HG03196 (cell line): ENCODE data around the gene PKN3.
A peak's percentile ranks its signal among the peaks of the same experiment; 100 is the strongest.

Experiments used
- ATAC-seq: cut with Tn5 transposase; IDR thresholded peaks from one replicate; pipeline ENCODE4 v1.9.1; 2021; ENCODE audit not compliant: unreplicated experiment

PKN3 gene

DNA sequence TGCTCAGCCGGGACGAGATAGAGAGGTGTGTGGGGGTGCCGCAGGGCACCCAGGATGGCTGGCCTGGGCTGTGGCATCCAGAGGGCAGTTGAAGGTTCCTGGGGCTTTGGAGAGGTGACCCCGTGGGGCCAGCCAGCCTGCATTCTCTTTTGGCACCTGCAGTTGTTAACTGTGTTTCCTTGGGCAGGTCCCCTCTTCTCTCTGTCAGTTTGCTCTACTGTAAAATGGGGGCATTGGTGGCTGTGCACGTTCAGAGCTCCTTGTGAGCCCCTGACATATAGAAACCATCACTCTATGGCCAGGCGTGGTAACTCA is 13.1 kb downstream of the PKN3 start:
- no peak for ATAC-seq

- ATAC-seq: no peak
Measured at GRCh38 chr9:128716581-128717254, 14.4 kb downstream of the PKN3 start.

DNA sequence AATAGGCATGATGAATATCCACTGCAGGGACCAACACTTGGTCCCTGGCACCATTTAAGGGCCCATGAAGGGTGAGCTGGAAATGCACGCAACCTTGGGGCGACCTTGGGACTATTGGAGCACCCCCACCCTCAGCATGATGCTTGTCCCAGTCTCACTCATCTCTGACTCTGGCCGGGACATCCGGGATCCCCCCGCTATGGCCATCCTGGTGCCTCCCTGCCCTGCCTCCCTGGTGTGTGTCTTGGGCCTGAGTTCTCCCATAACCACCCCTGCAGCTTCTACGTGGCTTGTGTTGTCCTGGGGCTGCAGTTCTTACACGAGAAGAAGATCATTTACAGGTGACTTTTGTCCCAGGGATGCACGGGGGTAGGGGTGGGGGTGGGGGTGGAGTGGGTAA is 15.7 kb downstream of the PKN3 start:
- ATAC-seq: no peak

DNA sequence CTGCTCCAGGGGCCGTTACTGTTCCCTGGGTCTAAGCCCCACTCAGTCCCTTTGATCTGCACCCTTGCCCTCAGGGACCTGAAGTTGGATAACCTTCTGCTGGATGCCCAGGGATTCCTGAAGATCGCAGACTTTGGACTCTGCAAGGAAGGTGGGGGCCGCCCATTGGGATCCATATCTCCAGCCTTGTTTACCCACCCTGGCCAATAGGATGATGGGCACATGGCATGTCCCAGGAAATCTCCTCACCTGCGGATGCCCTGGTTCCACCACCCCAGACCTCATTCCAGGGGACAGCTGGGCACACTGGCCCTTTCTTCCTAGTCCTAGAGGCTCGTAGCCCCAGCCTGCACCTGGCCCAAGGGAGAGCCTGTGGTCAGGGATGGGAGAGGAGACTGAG is 16.2 kb downstream of the PKN3 start:
- no peak for ATAC-seq

GRCh38 chr9:128719919-128720605 is 17.8 kb downstream of the PKN3 start:
- no peak for ATAC-seq

GRCh38 chr9:128720841-128721486 is 18.7 kb downstream of the PKN3 start:
- no peak for ATAC-seq

DNA sequence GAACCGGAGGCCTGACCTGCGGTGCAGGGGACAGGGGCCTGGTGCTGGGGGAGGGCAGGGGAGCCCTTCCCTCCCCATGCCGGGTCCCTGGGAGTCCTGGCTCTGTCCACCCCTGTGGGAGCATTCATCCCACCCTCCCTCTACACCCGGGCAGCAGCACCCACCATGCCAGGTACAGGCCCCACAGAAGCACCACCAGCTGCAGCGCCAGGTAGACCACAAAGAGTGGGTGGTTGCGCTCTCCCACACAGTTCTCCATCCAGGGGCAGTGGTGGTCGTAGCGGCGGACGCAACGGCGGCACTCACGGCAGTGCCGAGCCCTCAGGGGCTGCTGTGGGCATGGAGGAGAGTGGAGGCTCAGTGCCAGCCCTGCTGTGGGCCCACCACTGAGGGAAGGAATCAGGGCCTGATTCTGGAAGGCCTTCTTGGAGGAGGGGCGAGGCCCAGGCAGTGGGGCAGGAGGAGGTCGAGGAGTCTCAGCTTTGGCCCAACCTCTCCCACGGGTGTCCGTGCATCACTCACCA is 19.2 kb downstream of the PKN3 start:
- no peak for ATAC-seq

- ATAC-seq: no peak
Measured at GRCh38 chr9:128722380-128723351, 20.4 kb downstream of the PKN3 start.

- no peak for ATAC-seq
Measured at GRCh38 chr9:128723352-128723865, 21.1 kb downstream of the PKN3 start.

DNA sequence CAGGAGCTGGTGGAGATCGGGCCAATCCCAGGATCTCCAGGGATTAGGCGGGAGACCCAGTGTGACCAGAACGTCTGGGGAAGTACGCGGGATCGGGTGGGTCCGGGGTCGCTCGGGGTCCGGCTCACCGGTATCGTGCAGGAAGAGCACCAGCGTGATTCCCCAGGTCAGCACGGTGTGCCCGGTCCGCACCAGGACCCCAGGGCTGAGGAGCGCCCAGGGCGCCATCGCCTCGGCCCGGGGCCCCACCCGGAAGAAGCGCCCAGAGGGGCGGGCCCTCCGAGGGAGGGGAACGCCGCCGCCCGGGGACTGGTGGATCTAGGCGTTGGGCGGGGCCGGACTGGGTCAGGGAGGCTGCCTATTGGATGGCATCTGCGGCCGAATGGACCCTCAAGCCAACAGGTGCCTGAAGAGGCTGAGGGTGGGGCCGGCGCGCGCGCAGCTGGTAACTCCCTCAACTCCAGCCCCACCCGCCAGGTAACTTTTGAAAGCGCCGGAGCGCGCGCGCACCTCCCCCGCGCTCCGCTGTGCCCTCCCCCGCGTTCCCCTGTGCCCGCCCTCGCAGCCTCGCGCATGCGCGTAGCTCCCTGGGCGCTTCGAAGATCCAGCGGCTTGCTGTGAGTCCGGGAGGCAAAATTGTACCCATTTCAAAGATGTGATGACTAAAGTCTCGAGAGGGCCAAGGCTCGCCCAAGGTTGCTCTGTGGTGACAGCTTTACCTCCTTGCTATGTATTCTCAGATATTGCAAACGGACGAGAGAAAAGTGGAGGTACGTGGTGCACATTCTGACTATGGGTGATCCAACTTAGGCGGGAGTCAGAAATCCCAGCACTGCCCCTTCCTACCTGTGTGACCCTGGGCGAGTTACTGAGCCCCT is 21.8 kb downstream of the PKN3 start, which contains the start of gene ZDHHC12:
TSS of gene ZDHHC12 (minus strand) at position 262 of the 878 bp plus-strand sequence. CDS start at position 228, 34 bp downstream.
- ATAC-seq: peak; percentile 90

- ATAC-seq: no peak
Measured at GRCh38 chr9:128724744-128725211, 22.5 kb downstream of the PKN3 start.

GRCh38 chr9:128727640-128728248 is 25.4 kb downstream of the PKN3 start:
- no peak for ATAC-seq

GRCh38 chr9:128728298-128728697 is 26.0 kb downstream of the PKN3 start:
- ATAC-seq: no peak

GRCh38 chr9:128729302-128729701 is 27.0 kb downstream of the PKN3 start:
- ATAC-seq: no peak

DNA sequence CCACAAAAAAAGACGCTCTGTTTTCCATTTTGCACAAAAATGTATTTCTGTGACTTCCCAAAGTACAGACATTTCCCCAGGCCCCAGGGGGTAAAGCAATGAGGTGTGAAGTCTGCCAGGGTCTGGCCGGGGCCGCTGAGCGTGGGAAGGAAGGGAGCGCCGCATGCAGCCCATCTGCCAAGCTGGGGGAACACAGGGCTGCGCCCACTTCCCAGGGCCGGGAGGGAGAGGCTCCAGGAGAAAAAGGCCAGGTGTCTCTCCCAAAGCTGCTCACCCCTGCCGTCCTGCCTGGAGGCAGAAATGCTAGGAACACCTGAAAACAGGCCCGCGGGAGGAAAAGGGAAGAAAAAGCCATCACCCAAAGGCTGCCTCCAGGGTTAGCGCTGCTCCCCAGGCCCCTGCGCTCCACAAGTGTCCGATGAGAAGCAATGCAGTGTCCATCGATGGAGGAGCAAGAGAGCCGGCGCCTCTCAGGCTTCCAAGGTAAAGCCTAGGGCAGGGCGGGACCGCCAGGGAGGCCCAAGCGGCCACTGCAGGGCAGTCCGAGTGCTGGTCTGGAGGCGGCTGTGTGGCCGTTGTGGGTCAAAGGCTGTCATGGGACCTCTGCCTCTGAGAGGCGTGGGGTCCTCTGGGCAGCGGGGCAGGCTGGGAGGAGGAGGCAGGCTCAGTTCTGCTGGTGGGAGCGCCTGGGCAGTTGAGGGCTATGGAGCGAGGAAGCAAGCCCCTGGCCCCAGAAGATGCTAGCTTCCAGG is 27.6 kb downstream of the PKN3 start:
- ATAC-seq: no peak

- ATAC-seq: no peak
Measured at GRCh38 chr9:128731093-128731492, 28.8 kb downstream of the PKN3 start.

- no peak for ATAC-seq
Measured at GRCh38 chr9:128731691-128732090, 29.4 kb downstream of the PKN3 start.

DNA sequence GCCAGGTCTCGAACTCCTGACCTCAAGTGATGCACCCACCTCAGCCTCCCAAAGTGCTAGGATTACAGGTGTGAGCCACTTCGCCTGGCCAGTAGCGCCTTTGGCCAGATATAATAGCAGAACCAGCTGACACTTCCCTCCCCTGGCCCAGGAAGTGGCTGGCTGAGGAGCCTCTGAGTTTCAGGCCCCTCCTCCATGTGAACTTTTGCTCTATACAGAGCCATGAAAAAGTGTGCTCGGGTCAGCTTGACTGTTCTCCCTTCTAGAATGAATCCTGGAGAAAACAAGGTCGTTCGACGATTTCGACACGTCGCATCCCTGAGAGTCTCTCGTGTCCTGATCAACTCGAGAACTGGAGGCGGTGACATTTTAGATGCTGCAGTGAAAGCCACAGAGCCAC is 30.3 kb downstream of the PKN3 start:
- no peak for ATAC-seq
